Testis (tissue), 2 donors: ENCODE measurements around the gene MAGEB6.

Experiments used
- POLR2A ChIP-seq: fragments of 450-650 bp; IDR thresholded peaks from one replicate; pipeline ENCODE4 v1.6.1; 2017; ENCODE audit warnings: antibody characterized with exemption, mild to moderate bottlenecking, moderate library complexity
- TF ChIP-seq, protein P1 (sequence below), 3 experiments: fragments of 450-650 bp in 2 of 3; fragments of 200-600 bp in 1 of 3; sonication (generic) in 1 of 3; IDR thresholded peaks; one replicate each; pipeline ENCODE4 v1.5.1; 2016 to 2019; ENCODE audit warnings: antibody characterized with exemption in 3 of 3, mild to moderate bottlenecking in 2 of 3, moderate library complexity in 1 of 3

DNA sequence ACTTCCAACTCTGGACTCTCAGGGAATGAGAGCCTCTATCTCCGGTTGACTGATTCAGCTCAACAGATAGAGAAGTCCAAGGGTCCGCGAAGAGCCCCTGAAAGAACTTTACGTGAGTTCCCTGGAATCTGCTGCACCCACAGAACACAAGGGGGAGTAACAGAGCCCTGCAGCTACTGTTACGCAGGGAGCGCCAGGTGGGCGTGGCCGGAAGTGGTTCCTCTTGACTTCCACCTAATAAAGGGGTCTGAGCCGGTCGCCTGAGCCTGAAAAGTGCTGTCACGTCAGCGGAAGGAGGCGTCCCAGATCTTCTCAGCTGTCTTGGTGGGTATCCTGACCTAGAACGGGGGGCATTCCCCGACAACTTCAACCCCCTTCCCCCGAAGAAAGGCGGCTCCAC, at the start of gene MAGEB6:
- TF ChIP-seq, protein P1, sequence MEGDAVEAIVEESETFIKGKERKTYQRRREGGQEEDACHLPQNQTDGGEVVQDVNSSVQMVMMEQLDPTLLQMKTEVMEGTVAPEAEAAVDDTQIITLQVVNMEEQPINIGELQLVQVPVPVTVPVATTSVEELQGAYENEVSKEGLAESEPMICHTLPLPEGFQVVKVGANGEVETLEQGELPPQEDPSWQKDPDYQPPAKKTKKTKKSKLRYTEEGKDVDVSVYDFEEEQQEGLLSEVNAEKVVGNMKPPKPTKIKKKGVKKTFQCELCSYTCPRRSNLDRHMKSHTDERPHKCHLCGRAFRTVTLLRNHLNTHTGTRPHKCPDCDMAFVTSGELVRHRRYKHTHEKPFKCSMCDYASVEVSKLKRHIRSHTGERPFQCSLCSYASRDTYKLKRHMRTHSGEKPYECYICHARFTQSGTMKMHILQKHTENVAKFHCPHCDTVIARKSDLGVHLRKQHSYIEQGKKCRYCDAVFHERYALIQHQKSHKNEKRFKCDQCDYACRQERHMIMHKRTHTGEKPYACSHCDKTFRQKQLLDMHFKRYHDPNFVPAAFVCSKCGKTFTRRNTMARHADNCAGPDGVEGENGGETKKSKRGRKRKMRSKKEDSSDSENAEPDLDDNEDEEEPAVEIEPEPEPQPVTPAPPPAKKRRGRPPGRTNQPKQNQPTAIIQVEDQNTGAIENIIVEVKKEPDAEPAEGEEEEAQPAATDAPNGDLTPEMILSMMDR (IDR thresholded peaks at IDR 0.05), result no peak
- TF ChIP-seq POLR2A, result no peak
